Measurements from ENCODE around the gene SNRPD2.

DNA sequence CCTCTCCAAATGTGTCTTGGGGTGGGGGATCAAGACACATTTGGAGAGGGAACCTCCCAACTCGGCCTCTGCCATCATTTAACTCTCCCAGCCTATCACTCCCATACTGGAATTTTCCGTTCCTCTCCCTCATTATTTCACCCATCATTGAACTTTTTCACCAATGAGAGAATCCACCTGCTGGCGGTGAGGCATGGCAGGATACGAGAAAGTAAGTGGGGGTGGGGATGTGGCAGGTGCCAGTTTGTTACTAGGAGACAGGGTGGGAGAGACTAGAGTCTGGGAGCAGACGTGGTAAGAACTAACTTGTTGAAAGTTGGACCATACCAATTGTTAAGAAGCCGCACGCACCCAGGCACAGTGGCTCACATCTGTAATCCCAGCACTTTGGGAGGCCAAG is 16.8 kb downstream of the SNRPD2 start:
- TF ChIP-seq EZH2phosphoT487 (IDR thresholded peaks at IDR 0.05): no peak
- TF ChIP-seq CTCF (IDR thresholded peaks at IDR 0.05): no peak
- no peak for TF ChIP-seq EZH2 (IDR thresholded peaks at IDR 0.05)

Measured in neural progenitor cell (in vitro differentiated cells).